BE2C (cell line): ENCODE results near the gene BHLHE41.

Source experiments
- DNase-seq: peaks from one replicate; pipeline ENCODE4 v3.0.0-alpha.2; 2020
- H3K27me3 ChIP-seq: fragments of 250-450 bp; sonication (Bioruptor Pico); 2 replicates; pipeline ENCODE4 v1.5.1; 2020; ENCODE audit warnings: mild to moderate bottlenecking
- H3K36me3 ChIP-seq: fragments of 250-450 bp; sonication (Bioruptor Pico); 2 replicates; pipeline ENCODE4 v1.5.1; 2020; ENCODE audit warnings: mild to moderate bottlenecking
- H3K4me1 ChIP-seq: fragments of 250-450 bp; sonication (Bioruptor Pico); 2 replicates; pipeline ENCODE4 v1.5.1; 2020
- H3K4me3 ChIP-seq: 2 replicates; pipeline ENCODE4 v1.5.1; 2011; ENCODE audit warnings: low read depth, low read length
- H3K9me3 ChIP-seq: fragments of 250-450 bp; sonication (Bioruptor Pico); 2 replicates; pipeline ENCODE4 v1.5.1; 2020
- CTCF ChIP-seq: IDR thresholded peaks from 2 replicates; pipeline ENCODE4 v1.5.1; 2012; ENCODE audit warnings: mild to moderate bottlenecking, low read depth, low read length

Gene BHLHE41

GRCh38 chr12:26153421-26154154, 28.8 kb upstream of the BHLHE41 start:
- no peak for TF ChIP-seq CTCF
- Histone ChIP-seq H3K27me3 (no peaks in the 10 kb centered on the region), H3K4me3 (no peak overlapping the region), H3K4me1 (no peaks in the 10 kb centered on the region), H3K36me3 (no peaks in the 10 kb centered on the region), H3K9me3 (no peaks in the 10 kb centered on the region)
- DNase-seq, result no peak

- DNase-seq, result no peak
- no peaks in the 10 kb centered on the region for H3K9me3 ChIP-seq
- H3K4me3 ChIP-seq, result no peak overlapping the region
- H3K27me3 ChIP-seq, result no peaks in the 10 kb centered on the region
- no peak for TF ChIP-seq CTCF
- H3K36me3 ChIP-seq, result no peaks in the 10 kb centered on the region
- H3K4me1 ChIP-seq, result no peaks in the 10 kb centered on the region
These were observed 27.8 kb upstream of the BHLHE41 start for GRCh38 chr12:26152507-26153102.

- TF ChIP-seq CTCF, result no peak
- Histone ChIP-seq H3K4me3 (no peak overlapping the region), H3K36me3 (no peaks in the 10 kb centered on the region), H3K4me1 (no peaks in the 10 kb centered on the region), H3K27me3 (no peaks in the 10 kb centered on the region), H3K9me3 (no peaks in the 10 kb centered on the region)
- DNase-seq, result no peak
These were observed 26.1 kb upstream of the BHLHE41 start for GRCh38 chr12:26150736-26151450.

DNA sequence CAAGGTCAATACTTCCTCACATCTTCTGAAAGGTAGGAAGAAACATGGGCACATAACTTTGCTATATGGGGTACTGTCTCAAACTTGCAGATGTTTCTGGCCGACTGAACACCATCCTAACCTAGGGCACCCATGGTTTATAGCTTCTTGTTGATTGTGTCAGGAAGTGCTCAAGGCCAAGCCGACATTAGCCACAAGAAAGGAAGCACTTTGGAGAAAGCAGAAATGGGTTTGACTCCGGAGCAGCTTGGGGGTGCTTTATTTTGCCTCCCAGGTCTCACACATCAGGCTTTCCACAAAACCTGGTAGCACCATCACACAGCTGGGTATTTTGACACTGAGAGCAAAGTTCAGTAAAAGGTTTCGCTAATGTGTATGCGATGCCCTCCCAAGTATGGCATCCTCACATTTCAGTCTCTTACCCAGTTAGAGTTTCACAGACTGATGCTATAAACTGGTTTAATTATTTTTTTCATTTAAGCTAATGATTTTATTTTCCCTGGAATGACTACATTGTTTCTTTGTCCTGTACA, 25.2 kb upstream of the BHLHE41 start:
- no peaks in the 10 kb centered on the region for H3K36me3 ChIP-seq
- no peaks in the 10 kb centered on the region for H3K27me3 ChIP-seq
- no peak for TF ChIP-seq CTCF
- no peak for DNase-seq
- H3K4me1 ChIP-seq, result no peaks in the 10 kb centered on the region
- no peaks in the 10 kb centered on the region for H3K9me3 ChIP-seq
- H3K4me3 ChIP-seq, result no peak overlapping the region

DNA sequence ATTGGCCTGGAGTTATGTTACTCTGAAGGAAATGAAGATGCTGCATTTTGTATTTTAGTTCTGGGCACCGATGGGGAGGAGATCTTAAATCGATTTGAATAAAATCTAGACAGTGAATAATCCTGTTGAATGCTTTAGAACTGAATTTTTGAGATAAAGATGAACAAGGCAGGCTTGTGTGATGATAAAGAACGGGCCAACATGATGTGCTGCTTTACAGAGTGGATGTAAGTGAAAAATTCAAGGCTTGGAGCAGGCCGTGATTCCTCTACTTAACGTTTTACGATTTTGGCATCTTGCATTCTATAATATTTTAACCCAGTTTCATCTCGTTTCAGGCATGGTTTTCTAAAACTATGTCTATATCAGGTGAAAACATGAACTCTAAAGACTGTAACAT, 23.5 kb upstream of the BHLHE41 start:
- no peak for TF ChIP-seq CTCF
- Histone ChIP-seq H3K4me1 (no peaks in the 10 kb centered on the region), H3K9me3 (no peaks in the 10 kb centered on the region)

More for the DNA sequence above, 23.5 kb upstream of the BHLHE41 start:
- no peak overlapping the region for H3K4me3 ChIP-seq
- H3K27me3 ChIP-seq, result no peaks in the 10 kb centered on the region
- no peaks in the 10 kb centered on the region for H3K36me3 ChIP-seq
- DNase-seq, result no peak
